Activated CD4-positive, alpha-beta T cell treated with anti-CD3 and anti-CD28 coated beads, Interleukin-2, amount 10 ng/mL, durations not matched to agents 24 days and 14 days (primary cell): ENCODE measurements around the gene NUDT4. TPM values are rescaled to one million over a fixed set of nuclear protein-coding genes. Genes with fewer than 3 reads are reported as not detected.

ENCODE experiments used
- DNase-seq: peaks from one replicate; pipeline ENCODE4 v3.0.0; 2022
- H3K27ac Mint-ChIP-seq: one replicate; pipeline ENCODE4 v1.8.0; 2022; ENCODE audit warnings: mild to moderate bottlenecking, mixed read lengths
- H3K27me3 Mint-ChIP-seq: one replicate; pipeline ENCODE4 v1.8.0; 2022; ENCODE audit warnings: mixed read lengths
- H3K36me3 Mint-ChIP-seq: one replicate; pipeline ENCODE4 v1.8.0; 2022; ENCODE audit warnings: low read depth, mild to moderate bottlenecking, mixed read lengths
- H3K4me1 Mint-ChIP-seq: one replicate; pipeline ENCODE4 v1.8.0; 2021; ENCODE audit warnings: mixed read lengths
- H3K4me3 Mint-ChIP-seq: one replicate; pipeline ENCODE4 v1.8.0; 2022; ENCODE audit warnings: mild to moderate bottlenecking, moderate library complexity, mixed read lengths
- H3K9me3 Mint-ChIP-seq: one replicate; pipeline ENCODE4 v1.8.0; 2021; ENCODE audit warnings: mixed read lengths
- intact Hi-C: fragments of 100-400 bp; cut with micrococcal nuclease; formaldehyde crosslinking; loops from one replicate; pipeline ENCODE4 v1.15.1; 2023
- total RNA-seq: library from RNA; stranded (reverse); gene quantifications from 2 replicates; pipeline ENCODE4 v1.2.3, GENCODE V29; 2022

The NUDT4 gene
- total RNA-seq, 1 donor from 2014 or later, result 86.6 TPM

- peaks cover 55% of the 10 kb centered on the region for H3K4me1 Mint-ChIP-seq
- H3K27ac Mint-ChIP-seq, result no peak overlapping the region
- intact Hi-C loops, result no loop called here
- H3K27me3 Mint-ChIP-seq, result no peaks in the 10 kb centered on the region
- no peak for DNase-seq
- H3K9me3 Mint-ChIP-seq, result no peaks in the 10 kb centered on the region
- H3K4me3 Mint-ChIP-seq, result peak overlapping the region; percentile 66
- H3K36me3 Mint-ChIP-seq, result peaks cover 21% of the 10 kb centered on the region
These were observed 60.7 kb downstream of the NUDT4 start for GRCh38 chr12:93438266-93439050.

- H3K9me3 Mint-ChIP-seq, result no peaks in the 10 kb centered on the region
- peaks cover 52% of the 10 kb centered on the region for H3K4me1 Mint-ChIP-seq
- no peak for DNase-seq
- intact Hi-C loops, result loop anchor here (1.0 to 2.0 kb wide), 3 partner anchors 19 to 663 kb away; no protein-coding TSS in a partner anchor
- no peaks in the 10 kb centered on the region for H3K27me3 Mint-ChIP-seq
- peak overlapping the region; percentile 94 for H3K4me3 Mint-ChIP-seq
- peaks cover 21% of the 10 kb centered on the region for H3K36me3 Mint-ChIP-seq
- peak overlapping the region; percentile 97 for H3K27ac Mint-ChIP-seq
These were observed 62.5 kb downstream of the NUDT4 start for GRCh38 chr12:93440043-93440835.

GRCh38 chr12:93441081-93441616, 63.4 kb downstream of the NUDT4 start:
- peak overlapping the region; percentile 94 for H3K4me3 Mint-ChIP-seq
- no peaks in the 10 kb centered on the region for H3K9me3 Mint-ChIP-seq
- DNase-seq, result peak; percentile 86

GRCh38 chr12:93441617-93442410, 64.1 kb downstream of the NUDT4 start, which contains the start of gene UBE2N:
UBE2N (minus strand) TSS chr12:93441947; CDS start chr12:93441884, 63 bp downstream.
- DNase-seq, result peak; percentile 99
- peak within 1 kb of the TSS; percentile 94 for H3K4me3 Mint-ChIP-seq
- H3K27me3 Mint-ChIP-seq, result no peaks in the 10 kb centered on the region
- H3K27ac Mint-ChIP-seq, result peak within 1 kb of the TSS; percentile 97
- no peaks in the 10 kb centered on the region for H3K9me3 Mint-ChIP-seq
- intact Hi-C loops, result loop anchor here (1.0 to 2.0 kb wide), 6 partner anchors 21 to 661 kb away; partner anchors contain the start of genes CRADD and MRPL42
- peaks cover 43% of the 10 kb centered on the region for H3K4me1 Mint-ChIP-seq
- H3K36me3 Mint-ChIP-seq, result peaks cover 18% of the 10 kb centered on the region

More at GRCh38 chr12:93441081-93441616, 63.4 kb downstream of the NUDT4 start:
- peak overlapping the region; percentile 97 for H3K27ac Mint-ChIP-seq
- peaks cover 50% of the 10 kb centered on the region for H3K4me1 Mint-ChIP-seq
- peaks cover 20% of the 10 kb centered on the region for H3K36me3 Mint-ChIP-seq
- H3K27me3 Mint-ChIP-seq, result no peaks in the 10 kb centered on the region
- intact Hi-C loops, result loop anchor here (1.0 to 2.0 kb wide), 3 partner anchors 20 to 662 kb away; no protein-coding TSS in a partner anchor

GRCh38 chr12:93442411-93443340, 65.0 kb downstream of the NUDT4 start:
- Mint-ChIP-seq H3K27ac (peak overlapping the region; percentile 93), H3K9me3 (no peaks in the 10 kb centered on the region), H3K4me3 (peak overlapping the region; percentile 89), H3K4me1 (peaks cover 40% of the 10 kb centered on the region), H3K36me3 (peaks cover 16% of the 10 kb centered on the region), H3K27me3 (no peaks in the 10 kb centered on the region)
- intact Hi-C loops, result loop anchor here (1.0 kb wide), 3 partner anchors 25 to 235 kb away; partner anchors contain the start of genes CRADD and MRPL42
- no peak for DNase-seq

GRCh38 chr12:93443576-93443975, 65.9 kb downstream of the NUDT4 start:
- no peaks in the 10 kb centered on the region for H3K27me3 Mint-ChIP-seq
- DNase-seq, result no peak
- peaks cover 12% of the 10 kb centered on the region for H3K36me3 Mint-ChIP-seq
- no peak overlapping the region for H3K4me3 Mint-ChIP-seq
- no peak overlapping the region for H3K27ac Mint-ChIP-seq
- intact Hi-C loops, result no loop called here
- no peaks in the 10 kb centered on the region for H3K9me3 Mint-ChIP-seq
- peaks cover 37% of the 10 kb centered on the region for H3K4me1 Mint-ChIP-seq

- H3K4me3 Mint-ChIP-seq, result peak overlapping the region; percentile 50
These were observed 70.0 kb downstream of the NUDT4 start for GRCh38 chr12:93447555-93448290.

GRCh38 chr12:93448796-93449195, 71.1 kb downstream of the NUDT4 start:
- Mint-ChIP-seq H3K27me3 (no peaks in the 10 kb centered on the region), H3K4me1 (peaks cover 18% of the 10 kb centered on the region), H3K27ac (no peak overlapping the region), H3K36me3 (no peaks in the 10 kb centered on the region), H3K9me3 (no peaks in the 10 kb centered on the region), H3K4me3 (no peak overlapping the region)
- no peak for DNase-seq
- intact Hi-C loops, result no loop called here

More at GRCh38 chr12:93447555-93448290, 70.0 kb downstream of the NUDT4 start:
- H3K36me3 Mint-ChIP-seq, result no peaks in the 10 kb centered on the region
- H3K27me3 Mint-ChIP-seq, result no peaks in the 10 kb centered on the region
- H3K27ac Mint-ChIP-seq, result peak overlapping the region; percentile 59
- DNase-seq, result peak; percentile 69
- intact Hi-C loops, result no loop called here
- H3K4me1 Mint-ChIP-seq, result peaks cover 22% of the 10 kb centered on the region
- no peaks in the 10 kb centered on the region for H3K9me3 Mint-ChIP-seq

GRCh38 chr12:93449277-93449676, 71.6 kb downstream of the NUDT4 start:
- Mint-ChIP-seq H3K9me3 (no peaks in the 10 kb centered on the region), H3K4me1 (peaks cover 18% of the 10 kb centered on the region), H3K4me3 (no peak overlapping the region), H3K27ac (no peak overlapping the region), H3K27me3 (peaks cover 4% of the 10 kb centered on the region), H3K36me3 (no peaks in the 10 kb centered on the region)
- intact Hi-C loops, result no loop called here
- DNase-seq, result no peak

- Mint-ChIP-seq H3K27ac (no peak overlapping the region), H3K4me1 (peaks cover 18% of the 10 kb centered on the region), H3K4me3 (no peak overlapping the region), H3K36me3 (no peaks in the 10 kb centered on the region), H3K9me3 (no peaks in the 10 kb centered on the region), H3K27me3 (peaks cover 6% of the 10 kb centered on the region)
- DNase-seq, result no peak
- intact Hi-C loops, result no loop called here
These were observed 73.9 kb downstream of the NUDT4 start for GRCh38 chr12:93451423-93452158.

- H3K9me3 Mint-ChIP-seq, result no peaks in the 10 kb centered on the region
- H3K4me1 Mint-ChIP-seq, result peaks cover 9% of the 10 kb centered on the region
- peaks cover 6% of the 10 kb centered on the region for H3K27me3 Mint-ChIP-seq
- no peaks in the 10 kb centered on the region for H3K36me3 Mint-ChIP-seq
- intact Hi-C loops, result no loop called here
- H3K27ac Mint-ChIP-seq, result no peak overlapping the region
- no peak overlapping the region for H3K4me3 Mint-ChIP-seq
- DNase-seq, result no peak
These were observed 75.9 kb downstream of the NUDT4 start for GRCh38 chr12:93453633-93454032.
